Sciatic nerve (tissue), 2 donors: ENCODE data around the gene THEMIS2. TPM values are rescaled to one million over a fixed set of nuclear protein-coding genes. Genes with fewer than 3 reads are reported as not detected.

Experiments used
- ATAC-seq: fragments of 200-7000 bp; cut with Tn5 transposase; one replicate; pipeline ENCODE4 v1.9.1; 2020; ENCODE audit warnings: mild to moderate bottlenecking, moderate library complexity
- DNase-seq: peaks from one replicate; pipeline ENCODE4 v3.0.0-alpha.2; 2020; ENCODE audit warnings: low spot score
- intact Hi-C: fragments of 100-400 bp; cut with DNase I; formaldehyde crosslinking; loops from one replicate; pipeline ENCODE4 v1.14.2; 2022
- total RNA-seq: library from RNA; stranded (reverse); fragmentation: NEBNext Ultra II Directional; extraction: Animal tissue kit (Norgen Biotek cat#: 25700); gene quantifications from one replicate; pipeline ENCODE4 v1.2.1, GENCODE V29; 2021
- donor health status: DM: no; HTN: no; CAD: no.
- donor health status: DM: no; HTN: no; CAD: no.

Gene THEMIS2
- total RNA-seq, 1 donor from 2014 or later = 25.7 TPM

- no peak for ATAC-seq
- intact Hi-C loops = no loop called here
- DNase-seq = no peak
Measured at GRCh38 chr1:27934818-27935549, 62.6 kb downstream of the THEMIS2 start, which contains the start of gene SMPDL3B. Gene SMPDL3B (plus strand): TSS chr1:27935000. CDS start chr1:27935184, 184 bp downstream.

DNA sequence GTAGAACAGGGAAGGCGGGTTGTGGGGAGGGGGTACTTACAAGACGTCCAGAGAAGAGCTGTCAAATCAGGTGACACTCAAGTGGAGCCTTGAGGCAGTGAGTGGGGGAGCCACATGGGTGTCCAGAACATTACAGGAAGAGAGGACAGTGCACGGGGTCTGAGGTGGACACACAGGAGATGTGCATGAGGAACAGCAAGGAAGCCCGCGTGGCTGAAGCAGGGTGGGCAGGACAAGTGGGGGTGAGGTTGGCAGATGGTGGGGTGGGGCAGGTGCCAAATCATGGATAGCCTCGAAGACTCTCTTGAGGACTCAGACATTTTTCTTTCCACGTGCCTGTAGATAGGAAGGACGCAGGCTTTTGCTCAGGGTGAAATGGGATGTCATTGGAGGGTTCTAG is 63.4 kb downstream of the THEMIS2 start:
- no peak for DNase-seq
- intact Hi-C loops = no loop called here
- ATAC-seq = no peak

Other genes with a start within 250 kb of the THEMIS2 start
- 15.3 TPM for gene FGR, start 237.4 kb upstream of the THEMIS2 start, total RNA-seq
- gene IFI6, start 200.4 kb upstream of the THEMIS2 start, total RNA-seq = 45.9 TPM
- gene FAM76A, start 146.6 kb upstream of the THEMIS2 start, total RNA-seq = 18.3 TPM
- gene STX12, start 99.3 kb upstream of the THEMIS2 start, total RNA-seq = 72.2 TPM
- 32.5 TPM for gene PPP1R8, start 41.8 kb upstream of the THEMIS2 start, total RNA-seq
- 19.8 TPM for gene RPA2, start 42.0 kb downstream of the THEMIS2 start, total RNA-seq
- 0.27 TPM for gene SMPDL3B, start 62.5 kb downstream of the THEMIS2 start, total RNA-seq
- gene XKR8, start 87.4 kb downstream of the THEMIS2 start, total RNA-seq = 5.0 TPM
- gene EYA3, start 216.1 kb downstream of the THEMIS2 start, total RNA-seq = 20.1 TPM